A549 treated with Hydrocortisone at 1 μM for 4 hours (cell line): Measurements from ENCODE around the gene ING1. TPM values are rescaled to one million over a fixed set of nuclear protein-coding genes. Genes with fewer than 3 reads are reported as not detected.

Source experiments
- total RNA-seq: library from RNA; stranded (reverse); fragments of 200-300 nt; extraction: Qiagen RNA extraction; gene quantifications from 5 replicates; pipeline ENCODE4 v1.2.3, GENCODE V29; 2022

ING1 gene
- 8.6 to 10.9 TPM (median 9.4 TPM) in 5 replicates for total RNA-seq

GRCh38 chr13:110713642-110713952 is at the start of gene ING1:
Gene ING1, plus strand, starts transcription at chr13:110713700. Its CDS starts 450 bp downstream, at chr13:110714150.

GRCh38 chr13:110705826-110706569 is 7.5 kb upstream of the ING1 start, which contains the start of gene CARS2:
Gene CARS2, minus strand, starts transcription at chr13:110706116. Its CDS starts 23 bp downstream, at chr13:110706093.

Other genes starting within 250 kb of the ING1 start
- gene RAB20, start 152.0 kb upstream of the ING1 start, total RNA-seq, result 1.5 to 2.1 TPM (median 1.8 TPM) in 5 replicates
- 17.0 to 18.7 TPM (median 18.5 TPM) in 5 replicates for gene NAXD, start 98.2 kb upstream of the ING1 start, total RNA-seq
- 48.0 to 64.6 TPM (median 52.7 TPM) in 5 replicates for gene CARS2, start 7.6 kb upstream of the ING1 start, total RNA-seq
- gene ANKRD10, start 201.4 kb downstream of the ING1 start, total RNA-seq, result 36.5 to 60.3 TPM (median 38.7 TPM) in 5 replicates